Fibroblast of skin of right quadriceps (primary cell): Measurements from ENCODE around the gene PPP4R4.
"Not testable (repeated sequence)": the region's sequence is repeated elsewhere in the genome, so short reads cannot be mapped to it uniquely, and the experiment has no call there.

Experiments
- DNase-seq: peaks from one replicate; pipeline ENCODE4 v3.0.0-alpha.2; 2013

The PPP4R4 gene

DNA sequence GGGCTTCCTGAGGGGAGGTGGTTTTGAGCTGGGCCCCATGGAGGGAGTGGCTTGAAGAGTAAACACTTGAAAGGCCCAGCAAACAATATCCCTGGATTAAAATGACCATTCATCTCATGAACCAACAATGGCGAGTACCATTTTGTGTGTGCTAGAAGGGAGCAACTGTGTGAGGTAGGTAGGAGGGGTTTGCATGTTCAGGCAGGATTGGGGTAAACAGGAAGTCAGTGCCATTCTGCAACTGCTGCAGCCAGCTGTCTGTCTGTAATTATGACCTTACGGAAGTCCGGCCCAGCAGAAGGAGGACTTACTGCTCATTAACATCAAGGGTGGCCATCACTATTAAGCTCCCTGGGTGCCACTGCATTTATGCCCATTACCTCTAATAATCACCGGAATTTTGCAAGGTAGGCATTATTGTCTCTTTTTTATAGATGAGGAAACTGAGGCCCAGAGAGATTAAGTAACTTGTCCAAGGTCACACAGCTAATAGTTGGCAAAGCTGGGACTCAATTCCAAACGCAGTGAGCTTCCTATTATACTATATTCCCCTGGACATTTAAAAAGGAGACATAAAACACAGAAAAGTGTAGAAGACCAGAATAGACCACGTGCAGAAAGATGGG is 28.1 kb upstream of the PPP4R4 start:
- no peak for DNase-seq

DNA sequence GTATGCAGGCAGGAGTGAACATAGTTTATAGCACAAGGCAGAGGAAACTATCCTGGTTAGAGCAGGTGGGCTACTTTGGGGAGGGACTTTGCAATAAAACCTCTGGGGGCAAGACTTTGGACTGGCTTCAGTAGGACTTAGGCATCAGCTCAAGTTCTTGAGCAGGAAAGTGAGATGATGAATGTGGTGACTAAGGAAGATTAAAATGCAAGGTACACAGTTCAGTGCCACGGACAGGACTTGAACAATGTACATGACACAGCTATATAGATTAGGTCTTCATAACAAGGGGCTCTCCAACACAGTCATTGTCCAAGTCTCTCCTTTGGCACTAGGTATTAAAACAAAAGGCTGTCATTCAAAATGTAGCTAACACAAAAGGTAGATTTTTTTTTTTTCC is 21.4 kb upstream of the PPP4R4 start:
- no peak for DNase-seq

DNA sequence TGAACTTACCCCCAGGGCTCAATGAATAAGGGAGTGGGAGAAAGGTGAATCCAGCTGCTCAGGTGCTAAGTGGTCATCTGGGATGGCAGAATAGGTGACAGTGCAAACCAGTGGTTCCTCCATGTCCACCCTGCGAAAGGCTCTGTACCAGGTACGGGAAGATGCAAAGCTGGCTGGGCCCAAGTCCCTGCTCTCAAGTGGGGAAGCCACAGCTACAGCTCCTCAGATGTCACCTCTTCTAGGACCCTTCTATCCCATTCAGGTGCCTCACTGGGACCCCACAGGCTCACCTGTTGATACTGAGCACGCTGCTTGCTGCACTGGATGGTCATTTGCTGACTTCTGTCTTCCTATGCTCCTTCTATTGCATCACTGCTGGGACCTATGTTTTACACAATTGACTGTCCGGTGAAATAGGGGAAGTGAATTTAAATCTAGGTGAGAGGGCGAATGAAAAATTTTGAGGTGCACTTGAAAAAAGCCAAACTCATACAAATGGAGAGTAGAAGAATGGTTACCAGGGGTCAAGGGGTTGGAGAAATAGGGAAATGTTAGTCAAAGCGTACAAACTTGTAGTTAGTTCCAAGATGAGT is 20.3 kb upstream of the PPP4R4 start:
- no peak for DNase-seq

DNA sequence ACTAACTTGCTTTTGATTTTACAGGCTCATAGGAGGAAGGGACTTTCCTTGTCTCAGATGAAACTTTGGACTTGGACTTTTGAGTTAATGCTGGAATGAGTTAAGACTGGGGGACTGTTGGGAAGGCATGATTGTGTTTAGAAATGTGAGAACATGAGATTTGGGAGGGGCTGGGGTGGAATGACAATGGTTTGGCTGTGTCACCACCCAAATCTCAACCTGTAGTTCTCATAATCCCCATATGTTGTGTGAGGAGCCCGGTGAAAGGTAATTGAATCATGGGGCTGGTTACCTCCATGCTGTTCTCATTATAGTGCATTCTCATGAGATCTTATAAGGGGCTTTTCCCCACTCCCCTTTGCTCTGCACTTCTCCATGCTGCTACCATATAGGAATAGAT is 18.0 kb upstream of the PPP4R4 start:
- DNase-seq = not testable (repeated sequence)

DNA sequence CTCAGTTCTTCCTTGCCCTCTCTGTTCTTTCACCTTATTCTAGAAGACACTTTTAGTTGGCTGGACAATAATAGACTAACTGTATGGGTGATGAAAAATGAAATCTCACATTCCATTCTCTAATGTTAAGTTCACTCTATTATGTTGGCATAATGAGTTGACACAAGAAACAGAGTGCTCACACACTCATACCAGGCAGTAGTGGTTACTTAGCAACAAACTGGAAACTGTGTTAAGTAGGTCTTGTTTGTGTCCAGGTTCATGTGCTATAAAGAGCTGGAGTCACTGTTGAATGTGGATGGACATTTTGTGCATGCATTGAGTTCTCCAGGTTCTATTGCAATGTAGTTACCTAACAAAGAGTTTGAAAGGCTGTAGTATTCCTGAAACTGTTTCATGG is 16.9 kb upstream of the PPP4R4 start:
- DNase-seq = no peak

DNA sequence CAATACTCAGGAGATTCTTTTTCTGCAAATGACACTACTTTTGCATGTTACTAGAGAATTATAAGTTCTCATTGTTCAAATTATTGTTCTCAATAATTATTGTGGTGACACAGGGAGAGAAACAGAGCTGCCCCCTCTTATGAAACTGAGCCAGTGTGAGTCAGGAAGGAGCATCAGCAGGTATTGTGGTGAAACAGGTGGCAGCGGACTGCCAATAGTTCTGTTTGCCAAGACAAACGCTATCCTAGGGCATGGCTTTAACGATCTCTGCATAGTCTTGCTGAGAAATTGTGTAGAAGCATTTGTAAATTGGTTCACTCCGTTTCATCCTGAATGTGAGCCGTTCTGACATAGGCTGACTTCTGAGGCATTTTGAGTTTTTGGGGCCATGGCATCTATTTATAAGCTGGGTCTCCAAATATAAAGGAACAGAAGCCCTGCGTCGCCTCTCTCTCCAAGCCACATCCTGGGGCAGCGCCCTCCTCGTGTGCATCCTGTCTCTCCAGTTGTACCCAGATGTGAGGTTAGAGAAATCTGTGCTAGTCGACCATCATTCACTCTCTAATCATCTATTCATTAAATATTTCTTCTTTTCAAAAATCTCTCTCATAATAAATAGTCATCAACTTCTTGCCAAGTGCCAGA is 15.8 kb upstream of the PPP4R4 start:
- no peak for DNase-seq

DNA sequence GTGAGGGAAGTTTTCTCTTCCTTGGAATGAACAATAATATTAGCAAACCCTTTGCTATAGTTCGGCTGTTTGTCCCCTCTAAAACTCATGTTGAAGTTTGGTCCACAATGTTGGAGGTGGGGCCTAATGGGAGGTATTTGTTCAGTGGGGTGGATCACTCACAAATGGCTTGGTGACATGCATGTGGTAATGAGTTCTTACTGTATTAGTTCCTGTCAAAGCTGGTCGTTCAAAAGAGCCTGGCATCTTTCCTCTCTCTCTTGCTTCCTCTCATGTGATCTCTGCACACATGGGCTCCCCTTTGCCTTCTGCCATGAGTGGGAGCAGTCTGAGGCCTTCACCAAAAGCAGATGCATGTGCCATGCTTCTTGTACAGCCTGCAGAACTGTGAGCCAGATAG is 13.1 kb upstream of the PPP4R4 start:
- no peak for DNase-seq

DNA sequence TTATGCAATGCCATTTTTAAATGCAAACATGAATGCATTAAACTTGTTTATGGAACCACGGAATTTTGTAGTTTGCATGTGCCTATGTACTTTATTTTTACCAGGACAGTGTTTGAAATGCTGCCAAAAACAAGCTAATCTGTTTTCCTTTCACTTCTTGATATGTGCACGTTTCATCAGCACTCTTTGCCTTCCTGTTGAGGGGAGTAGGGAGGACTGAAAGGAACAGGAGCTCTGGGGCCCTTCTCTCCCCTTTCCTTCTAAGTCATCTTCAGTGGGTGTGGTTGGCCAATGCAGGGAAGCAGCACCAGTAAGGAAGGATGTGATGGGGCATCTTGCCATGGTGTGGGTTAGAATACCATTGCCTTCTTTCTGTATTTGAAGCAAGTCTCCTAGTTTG is 12.1 kb upstream of the PPP4R4 start:
- no peak for DNase-seq

DNA sequence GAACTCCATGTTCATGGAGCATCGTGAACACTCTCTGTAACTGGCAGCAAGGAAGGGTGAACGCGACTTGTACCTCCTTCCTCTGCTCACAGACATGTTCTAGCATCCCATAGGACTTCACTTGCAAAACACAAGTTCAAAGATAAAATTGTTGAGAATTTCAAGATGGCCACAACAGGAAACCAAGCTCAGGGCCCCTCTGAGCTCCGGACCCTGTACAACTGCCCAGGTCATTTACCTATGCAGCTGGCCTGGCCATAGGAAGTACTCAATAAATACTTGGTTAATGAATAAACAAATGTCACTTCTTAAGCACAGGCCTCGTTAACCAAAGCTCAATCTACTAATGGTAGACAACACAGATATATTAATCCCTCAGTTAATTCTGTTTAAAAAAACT is 11.7 kb upstream of the PPP4R4 start:
- DNase-seq = no peak

DNA sequence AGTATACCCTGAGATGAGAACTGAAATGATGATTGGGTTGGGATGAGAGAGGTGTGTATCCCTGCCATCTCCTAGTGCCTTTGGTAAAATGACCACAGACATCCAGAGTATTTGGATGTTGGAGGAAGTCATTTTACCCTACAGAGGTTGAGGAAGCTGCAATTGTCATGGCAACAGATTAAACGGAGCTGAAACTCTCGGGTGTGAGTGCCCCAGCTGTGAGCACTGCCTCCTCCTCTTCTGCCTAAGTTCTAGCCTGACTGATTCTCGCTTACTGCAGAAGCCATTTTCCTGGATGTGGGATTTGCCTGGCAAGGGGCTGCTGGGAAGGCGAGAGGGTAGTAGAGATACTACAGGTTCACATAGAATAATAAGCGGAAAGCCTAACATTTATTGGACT is 10.3 kb upstream of the PPP4R4 start:
- DNase-seq = no peak

DNA sequence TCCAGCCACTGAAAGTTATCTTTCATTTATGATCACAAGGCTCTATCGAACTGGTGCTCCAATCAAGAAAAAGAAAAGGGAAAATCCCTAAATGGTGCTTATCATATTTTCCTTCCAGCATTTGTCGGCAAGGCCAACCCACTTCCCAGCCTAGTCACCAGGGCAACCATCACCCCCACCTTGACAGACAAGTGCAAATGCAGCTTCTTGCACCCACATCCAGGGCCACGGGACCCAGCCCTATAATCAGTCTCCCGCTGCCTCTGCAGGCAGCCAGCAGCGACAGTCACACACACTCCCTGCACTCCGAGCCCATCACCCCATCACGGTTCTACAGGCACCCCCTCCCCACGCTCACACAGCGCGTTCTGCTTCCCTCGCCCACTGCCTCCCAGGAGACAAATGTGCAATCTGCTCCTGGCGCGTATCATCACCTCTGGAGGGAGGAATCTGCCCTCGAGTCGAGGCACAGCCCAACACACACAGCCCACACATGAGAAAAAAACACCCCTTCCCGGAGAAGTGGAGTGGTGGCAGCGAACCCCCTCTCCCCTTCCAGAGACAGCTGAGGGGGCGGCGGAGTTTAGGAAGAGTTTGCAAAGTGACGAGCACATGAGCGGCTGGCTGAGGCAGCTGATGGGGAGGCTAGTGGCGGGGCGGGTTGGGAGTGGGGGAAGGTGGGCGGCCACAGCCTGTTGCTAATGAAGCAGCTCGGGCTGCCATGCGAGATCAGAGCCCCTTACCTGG is 9.3 kb upstream of the PPP4R4 start:
- no peak for DNase-seq

DNA sequence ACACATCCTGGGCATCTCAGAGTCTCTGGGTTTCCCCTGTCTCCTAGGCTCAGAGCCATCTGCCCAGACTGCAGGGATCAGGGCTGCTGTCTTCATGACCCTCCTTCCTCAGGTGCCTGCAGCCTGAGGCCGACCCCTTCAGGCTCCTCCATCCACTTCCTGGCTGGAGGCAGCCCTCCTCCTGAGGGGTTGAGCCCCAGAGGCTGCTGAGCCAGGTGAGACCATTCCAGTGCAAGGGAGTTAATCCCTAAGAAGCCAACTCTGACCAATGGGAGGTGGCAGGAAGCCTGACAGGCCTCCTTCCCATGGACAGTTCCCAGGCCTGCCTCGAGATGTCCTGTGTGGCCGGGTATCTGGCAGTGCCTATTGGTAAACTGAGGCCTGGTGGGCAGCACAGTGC is 8.4 kb upstream of the PPP4R4 start:
- no peak for DNase-seq

DNA sequence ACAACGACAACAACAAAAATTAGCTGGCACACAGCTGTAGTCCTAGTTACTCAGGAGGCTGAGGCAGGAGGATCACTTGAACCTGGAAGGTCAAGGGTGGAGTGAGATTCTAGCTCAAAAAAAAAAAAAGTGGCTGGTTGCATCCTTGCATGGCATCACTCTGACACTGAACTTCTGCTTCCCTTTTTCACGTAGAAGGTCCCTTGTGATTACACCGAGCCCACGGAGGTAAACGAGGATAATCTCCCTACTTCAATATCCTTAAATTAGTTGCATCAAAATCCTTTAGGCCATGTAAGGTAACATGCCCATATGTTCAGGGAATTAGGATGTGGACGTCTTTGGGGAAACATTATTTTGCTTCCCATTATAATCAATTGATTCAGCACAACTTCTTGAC is 4.0 kb upstream of the PPP4R4 start:
- DNase-seq = no peak

DNA sequence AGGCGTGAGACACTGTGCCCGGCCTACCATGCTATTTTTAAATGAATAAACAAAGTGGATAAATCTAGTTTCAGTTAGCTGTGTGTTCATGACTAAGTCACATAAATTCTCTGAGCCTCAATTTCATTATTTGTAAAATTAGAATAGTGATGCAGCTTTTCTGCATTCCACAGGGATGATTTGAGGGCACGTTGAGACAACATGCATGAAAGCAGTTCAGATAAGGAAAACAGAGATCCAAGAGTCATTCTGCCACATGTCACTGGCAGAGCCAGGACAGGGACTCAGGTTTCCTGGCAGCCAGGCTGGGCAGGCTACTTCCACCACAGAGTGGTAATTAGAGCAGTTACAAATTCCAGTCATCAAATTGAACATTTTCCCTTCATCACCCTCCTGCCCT is 2.9 kb upstream of the PPP4R4 start:
- peak; percentile 23 for DNase-seq

DNA sequence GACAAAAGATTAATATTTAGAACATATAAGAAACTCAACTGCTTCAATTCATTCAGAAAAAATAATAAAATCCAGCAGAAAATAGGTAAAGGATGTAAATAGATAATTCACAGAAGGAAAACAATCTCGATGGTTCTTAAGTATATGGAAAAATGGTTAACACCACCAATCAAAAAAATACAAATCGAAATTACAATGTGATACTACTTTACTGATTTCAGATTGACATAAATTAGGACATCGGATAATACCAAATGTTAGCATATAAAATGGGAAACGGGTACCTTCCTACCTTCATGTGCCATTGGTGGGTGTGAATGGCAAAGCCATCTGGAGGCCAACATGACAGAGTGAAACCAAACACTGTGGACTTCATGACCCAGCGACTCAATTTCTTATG is 1.6 kb upstream of the PPP4R4 start:
- no peak for DNase-seq

DNA sequence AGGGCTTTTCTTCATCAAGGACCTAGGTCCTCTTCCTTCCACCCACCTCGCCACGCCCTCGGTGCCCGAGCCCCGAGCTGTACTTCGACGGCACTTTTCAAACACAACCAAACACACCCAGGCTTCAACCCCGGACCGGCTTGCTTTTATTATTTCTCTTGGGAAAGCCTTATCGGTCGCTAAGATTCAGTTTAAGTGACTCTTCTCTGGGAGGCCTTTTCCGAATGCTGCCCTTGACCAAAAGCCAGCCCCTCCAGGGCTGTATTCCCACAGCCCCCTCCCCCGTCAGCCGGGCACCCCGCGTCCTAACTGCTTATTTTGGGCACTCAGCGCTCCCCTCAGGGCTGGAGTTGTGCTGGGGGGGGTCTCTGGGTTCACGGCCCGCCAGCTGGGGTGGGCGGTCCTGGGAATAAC is 644 bp upstream of the PPP4R4 start:
- peak; percentile 2 for DNase-seq

DNA sequence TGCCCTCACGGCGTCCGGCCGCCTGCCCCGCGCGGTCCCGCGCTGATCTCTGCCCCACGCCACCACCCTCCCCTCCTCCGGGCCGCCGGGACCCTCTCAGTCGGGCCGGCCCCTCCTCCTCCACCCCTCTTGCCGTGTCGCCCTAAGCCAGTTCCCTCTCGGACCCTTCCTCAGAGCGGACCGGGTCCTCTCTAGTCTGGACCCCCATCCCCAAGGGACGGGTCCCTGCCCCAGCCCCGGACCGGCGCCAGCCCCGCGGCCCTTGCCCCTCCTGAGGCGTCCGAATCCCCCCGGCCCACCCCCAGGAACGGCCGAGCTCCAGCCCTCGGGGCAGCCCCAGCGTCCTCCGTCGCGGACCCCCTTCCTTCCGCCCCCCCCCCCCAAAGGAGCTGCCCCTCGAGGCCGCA is 485 bp downstream of the PPP4R4 start:
- no peak for DNase-seq

DNA sequence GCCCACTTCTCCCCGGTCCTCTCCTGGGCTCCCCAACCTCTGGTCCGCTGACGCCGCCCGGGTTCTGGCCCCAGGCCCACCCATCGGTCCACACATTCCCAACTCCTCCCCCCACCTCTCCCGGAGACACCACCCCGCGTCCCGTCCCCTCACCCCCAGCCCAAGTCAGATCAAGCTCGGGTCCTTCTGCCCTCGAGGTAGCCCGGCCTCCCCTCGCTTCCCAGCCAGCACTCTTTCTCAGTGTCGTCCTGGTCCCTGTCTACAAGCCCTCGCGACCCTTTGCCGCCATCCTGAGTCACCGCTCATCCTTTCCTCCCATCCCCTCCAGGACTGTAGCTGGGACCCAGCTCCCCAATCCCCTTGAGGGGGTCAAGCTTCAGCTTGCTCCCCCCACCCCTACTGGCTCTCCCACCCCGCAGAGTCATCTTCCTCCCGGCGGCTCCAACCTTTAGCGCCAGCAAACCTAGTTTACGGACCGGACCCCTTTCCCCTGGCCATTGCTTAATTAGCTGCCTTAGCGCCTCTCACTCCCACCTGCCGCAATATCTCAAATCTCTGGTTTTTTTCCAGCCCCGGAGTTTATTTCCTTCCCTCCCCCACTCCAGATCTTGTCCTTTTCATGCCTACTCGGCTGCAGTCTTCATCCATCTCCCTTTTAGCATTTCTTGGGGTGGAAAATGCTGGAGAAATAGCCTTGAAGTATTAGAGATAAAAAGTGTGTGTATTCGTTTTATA is 1.1 kb downstream of the PPP4R4 start:
- no peak for DNase-seq

DNA sequence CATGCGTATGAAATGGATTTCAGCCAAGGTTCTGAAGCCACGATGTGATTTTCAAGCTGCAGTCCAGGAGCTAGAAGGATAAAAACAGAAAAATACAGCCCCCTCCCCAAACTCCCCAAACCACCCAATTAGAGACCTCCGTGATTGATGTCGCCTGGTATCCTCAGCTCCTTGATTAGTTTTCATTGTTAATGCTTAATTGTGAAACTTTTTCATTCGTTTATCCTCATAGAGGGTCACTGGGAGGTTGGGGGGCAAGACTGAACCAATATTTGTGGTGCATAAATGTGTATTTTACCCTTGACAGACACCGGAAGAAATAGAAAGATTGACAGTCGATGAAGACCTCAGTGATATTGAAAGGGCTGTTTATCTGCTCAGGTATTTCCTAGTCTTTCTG is 1.6 kb downstream of the PPP4R4 start:
- DNase-seq = no peak

DNA sequence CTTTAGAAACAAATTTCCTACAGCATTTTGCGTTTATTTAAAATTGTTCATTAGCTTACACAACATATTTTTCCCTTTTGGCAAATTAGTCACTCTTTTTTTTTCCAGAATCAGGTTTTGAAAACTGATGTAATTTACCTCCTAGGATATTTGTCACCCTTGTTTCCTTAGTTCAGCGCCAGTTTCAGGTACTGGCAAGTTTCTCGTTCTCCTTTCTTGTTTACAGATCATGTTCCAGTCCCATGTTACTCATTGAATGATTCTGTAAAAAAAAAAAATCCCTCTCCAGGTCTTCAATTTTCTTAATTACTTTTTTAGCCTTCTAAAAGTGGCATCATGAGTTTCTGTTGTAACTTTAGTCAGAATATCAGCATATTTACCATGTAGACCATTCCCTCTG is 2.7 kb downstream of the PPP4R4 start:
- DNase-seq = no peak

DNA sequence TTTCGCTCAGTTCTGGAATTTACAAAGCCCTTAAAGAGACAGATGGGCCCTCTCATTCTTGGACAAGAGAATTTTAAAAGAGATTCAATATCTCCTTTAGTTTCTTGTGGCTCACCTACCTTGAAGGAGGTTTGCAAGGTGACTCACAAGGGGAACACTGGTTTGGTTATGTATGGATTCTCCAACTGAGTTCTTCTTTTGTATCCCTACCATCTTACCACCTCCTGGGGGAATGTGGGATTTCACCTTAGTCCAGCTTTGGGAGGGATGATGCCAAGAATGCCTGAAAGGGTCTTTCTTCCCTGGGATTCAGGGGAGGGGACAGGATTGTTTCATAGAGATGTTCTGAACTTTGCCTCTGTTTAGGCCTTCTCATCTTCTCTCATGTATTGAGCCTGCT is 3.7 kb downstream of the PPP4R4 start:
- no peak for DNase-seq

DNA sequence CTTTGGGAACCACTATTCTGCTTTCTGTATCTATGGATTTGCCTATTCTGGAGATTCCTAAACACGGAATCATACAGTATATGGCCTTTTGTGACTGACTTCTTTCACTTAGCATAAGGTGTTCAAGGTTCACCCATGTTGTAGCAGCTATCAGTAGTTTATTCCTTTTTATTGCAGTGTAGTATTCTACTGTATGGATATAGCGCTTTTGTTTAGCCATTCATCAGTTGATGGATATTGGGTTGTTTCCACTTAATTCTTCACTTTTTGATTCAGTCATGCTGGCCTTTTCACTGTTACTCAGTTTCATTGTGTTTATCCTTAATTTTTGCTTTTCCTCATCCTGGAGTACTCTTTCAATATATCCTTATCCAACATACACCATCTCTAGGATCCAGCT is 5.1 kb downstream of the PPP4R4 start:
- DNase-seq = no peak

DNA sequence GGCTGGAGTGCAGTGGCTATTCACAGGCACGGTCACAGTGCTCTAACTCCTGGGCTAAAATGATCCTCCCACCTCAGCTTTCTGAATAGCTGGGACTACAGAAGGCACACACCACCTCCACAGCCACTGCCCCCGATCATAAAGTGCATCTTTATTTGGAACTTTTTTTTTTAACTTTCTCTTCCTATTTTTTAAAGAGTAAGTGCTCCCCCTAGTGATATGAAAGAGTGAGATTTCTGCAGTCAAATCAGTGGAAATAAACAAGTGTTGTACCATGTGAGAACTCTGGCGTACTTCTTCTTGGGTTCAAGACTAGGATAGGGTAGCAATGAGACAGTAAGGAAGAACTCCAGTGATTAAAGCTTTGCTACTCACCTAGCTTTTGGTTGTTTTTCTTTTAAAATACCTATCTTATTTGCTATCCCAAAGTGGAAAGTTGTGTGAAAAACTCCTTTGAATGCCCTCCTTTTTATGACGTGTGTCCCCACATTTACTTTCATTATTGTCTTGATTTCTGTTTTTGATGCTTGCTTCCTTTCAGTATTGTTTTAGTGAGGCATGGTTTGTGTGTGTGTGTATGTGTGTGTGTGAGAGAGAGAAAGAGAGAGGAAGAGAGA is 6.6 kb downstream of the PPP4R4 start:
- DNase-seq = peak; percentile 38
